Mesenteric fat pad (tissue), 1 donor: ENCODE results near the gene RUNX3. TPM values are rescaled to one million over a fixed set of nuclear protein-coding genes. Genes with fewer than 3 reads are reported as not detected.

Experiments
- DNase-seq: peaks from one replicate; pipeline ENCODE4 v3.0.0-alpha.2; 2020; ENCODE audit warnings: low spot score
- total RNA-seq: library from RNA; stranded (reverse); fragmentation: NEBNext Ultra II Directional; extraction: Animal tissue kit (Norgen Biotek cat#: 25700); gene quantifications from one replicate; pipeline ENCODE4 v1.2.1, GENCODE V29; 2021
- donor health status: DM: yes; HTN: yes; CAD: no.

Gene RUNX3
- total RNA-seq, 1 donor from 2014 or later: 3.4 TPM

DNA sequence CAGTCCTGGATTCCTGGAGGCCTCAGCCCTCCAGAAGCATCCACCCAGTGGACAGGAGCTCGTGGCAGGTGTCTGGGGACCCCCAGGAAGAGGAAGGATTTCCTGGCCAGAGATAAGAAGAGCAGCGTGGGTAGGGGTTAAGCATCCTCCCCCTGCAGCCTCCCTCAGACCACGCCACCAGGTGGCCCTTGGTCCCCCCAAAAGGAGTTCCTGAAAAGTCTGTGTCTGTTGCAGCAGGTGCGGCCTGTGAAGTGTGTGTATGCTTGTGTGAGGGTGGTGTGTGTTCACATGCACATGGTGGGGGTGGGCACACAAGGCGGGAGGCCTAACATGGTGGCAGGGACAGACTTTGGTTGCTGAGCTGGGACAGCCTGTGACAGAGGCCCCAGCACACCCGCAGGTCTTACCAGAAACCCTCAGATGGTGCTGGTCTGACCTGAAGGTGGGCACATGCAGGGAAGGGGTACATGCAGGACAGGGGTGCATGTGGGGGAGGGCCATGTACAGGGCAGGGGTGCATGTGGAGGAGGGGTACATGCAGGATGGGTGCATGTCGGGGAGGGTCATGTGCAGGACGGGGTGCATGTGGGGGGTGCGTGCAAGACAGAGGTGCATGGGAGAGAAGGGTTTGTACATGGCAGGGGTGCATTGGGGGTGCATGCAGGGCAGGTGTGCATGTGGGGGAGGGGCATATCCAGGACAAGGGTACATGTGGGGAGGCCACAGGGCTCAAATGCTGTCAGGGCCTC lies 18.2 kb upstream of the RUNX3 start:
- no peak for DNase-seq

DNA sequence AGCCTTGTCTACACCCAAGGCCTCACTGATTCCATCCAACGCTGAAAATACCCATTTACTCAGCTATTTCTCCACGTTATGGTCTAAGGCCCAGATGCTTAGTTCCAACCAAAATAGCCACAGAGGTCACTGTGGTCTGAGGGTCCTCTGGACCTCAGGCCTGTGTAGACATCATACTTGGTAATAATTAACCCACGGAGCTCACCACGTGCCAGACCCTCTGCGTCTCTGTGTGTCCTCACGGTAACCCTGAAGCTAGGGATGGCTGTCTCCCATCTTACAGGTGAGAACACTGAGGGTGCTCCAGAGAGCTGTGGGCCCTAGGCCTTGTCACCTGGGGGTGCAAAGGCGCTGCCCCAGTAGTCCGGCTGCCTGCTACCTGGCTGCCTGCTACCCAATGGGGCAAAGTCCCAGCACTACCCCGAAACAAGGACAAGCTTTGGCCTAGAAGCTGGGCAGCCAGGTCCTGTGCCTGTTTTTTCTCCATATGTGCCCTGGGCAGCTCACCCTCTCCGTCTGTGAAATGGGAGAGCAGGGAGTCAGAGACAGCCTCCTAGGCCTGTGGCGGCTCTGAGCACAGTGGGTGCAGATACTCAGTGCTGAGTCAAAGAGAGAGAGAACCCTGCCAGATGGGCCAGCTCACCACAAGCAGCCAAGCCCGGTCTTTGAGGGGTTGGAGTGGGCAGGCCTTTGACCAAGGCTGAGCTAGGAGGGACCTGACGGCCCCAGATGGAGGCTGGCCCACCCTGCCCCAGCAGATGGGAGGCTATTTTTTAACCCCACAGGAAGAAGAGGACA lies 17.0 kb upstream of the RUNX3 start:
- no peak for DNase-seq

DNA sequence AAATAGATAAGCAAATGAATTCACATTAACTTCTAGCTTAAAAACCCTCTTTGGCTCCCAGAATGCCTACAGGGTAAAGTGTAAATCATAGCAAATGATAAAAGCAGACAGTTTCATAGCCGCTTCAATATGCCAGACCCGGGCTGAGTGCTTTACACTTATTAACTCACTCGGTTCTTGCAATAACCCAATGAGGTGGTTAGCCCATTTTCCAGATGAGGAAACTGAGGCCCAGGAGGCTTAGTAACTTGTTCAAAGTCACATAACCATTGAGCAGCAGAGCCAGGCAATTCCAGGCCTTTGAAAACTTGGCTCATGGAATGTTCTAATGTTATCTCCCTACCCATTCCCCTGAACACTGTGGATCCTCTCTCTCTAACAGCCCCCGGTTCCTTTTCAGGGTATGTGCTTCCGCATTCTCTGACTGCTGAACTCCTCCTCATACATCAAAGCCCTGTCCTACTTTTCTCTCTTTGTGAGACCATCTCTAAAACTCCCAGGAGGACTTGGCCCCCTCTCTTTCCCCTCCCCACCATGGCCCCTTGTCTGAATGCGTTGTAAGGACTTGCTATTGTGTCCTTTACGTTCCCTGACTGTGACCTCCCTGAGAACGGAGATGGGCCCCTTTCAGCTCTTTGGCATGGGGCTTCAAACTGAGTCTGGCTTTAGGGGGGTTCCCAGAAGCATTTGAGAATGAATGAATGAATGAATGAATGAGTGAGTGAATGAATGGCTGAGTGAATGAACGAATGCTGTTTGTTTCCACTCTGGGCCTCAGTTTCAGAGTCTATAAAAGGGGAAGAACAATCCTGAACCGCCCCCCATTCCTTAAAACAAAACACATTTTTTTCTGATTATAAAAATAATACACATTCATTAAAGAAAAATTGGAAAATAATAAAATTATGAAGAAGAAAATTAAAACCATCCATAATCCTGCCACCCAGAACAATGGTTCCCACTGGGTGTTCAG lies 15.6 kb upstream of the RUNX3 start:
- no peak for DNase-seq

DNA sequence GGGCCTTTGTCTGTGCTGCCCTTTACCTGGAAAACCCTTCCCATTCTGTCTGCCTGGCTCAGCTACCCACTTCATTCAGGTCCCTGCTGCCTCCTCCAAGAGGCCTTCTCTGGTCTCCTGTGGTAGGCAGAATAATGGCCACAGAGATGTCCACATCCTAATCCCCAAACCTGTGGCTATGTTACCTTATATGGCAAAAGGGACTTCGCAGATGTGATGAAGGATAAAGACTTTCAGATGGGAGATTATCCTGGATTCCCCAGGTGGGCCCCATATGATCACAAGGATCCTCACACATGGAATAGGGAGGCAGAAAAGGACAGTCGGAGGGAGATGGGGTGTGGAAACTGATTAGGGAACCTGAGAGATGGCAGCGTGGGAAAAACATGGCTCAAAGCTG lies 14.2 kb upstream of the RUNX3 start:
- DNase-seq: no peak

DNA sequence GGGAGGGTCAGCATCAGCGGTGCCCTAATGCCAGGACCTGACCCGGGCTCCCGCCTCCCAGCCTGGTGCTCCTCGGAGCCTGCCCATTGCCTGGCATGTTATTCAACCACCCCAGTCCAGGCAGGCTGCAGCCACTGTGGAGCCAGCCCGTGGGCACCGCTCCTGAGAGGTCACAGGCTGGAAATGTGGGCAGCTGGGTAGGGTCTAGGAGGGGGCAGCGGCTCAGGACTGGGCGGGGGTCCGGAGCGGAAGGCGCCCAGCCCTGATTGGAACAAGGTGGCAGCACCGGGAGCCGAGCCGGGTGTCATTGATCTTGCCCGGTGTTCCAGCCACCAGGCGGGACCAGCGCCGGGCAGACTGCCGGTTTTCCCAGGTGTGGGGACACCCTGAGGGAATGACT lies 12.7 kb upstream of the RUNX3 start:
- no peak for DNase-seq

DNA sequence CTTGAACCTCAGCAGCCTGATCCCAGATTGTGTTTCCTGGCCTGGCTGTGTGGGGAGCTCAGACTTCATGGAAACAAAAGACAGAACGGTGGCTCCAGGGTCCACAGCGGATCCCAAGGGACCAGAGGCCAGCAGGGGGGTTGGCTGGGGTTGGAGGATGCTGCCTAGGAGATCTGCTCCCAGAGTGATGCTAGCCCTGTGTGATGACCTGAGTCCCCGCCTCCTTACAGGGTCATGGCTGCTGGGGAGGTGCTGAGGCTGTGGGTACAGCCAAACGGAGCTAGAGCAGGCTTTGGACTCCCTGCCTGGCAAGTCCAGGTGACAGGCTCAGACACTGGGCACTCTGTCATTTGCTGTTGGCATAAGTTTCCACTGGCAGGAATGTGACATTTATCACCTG lies 11.5 kb upstream of the RUNX3 start:
- DNase-seq: no peak

DNA sequence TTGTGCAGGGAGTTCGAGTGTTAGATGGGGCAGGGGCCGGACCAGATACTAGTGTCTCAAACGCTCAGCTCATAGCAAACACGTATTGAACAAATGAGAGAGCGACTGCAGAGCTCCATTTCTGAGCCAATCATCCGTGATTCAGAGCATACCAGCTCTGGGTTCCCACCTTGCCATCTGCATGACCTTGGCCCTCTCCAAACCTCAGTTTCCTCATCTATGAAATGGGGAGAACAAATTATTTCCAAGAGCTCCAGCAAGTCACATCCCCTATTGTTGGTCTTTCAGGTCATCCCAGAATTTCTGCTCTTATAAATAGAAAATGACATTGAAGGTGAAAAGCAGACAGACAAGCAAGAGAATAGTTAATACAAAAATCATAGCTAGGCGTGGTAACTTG lies 10.2 kb upstream of the RUNX3 start:
- no peak for DNase-seq

DNA sequence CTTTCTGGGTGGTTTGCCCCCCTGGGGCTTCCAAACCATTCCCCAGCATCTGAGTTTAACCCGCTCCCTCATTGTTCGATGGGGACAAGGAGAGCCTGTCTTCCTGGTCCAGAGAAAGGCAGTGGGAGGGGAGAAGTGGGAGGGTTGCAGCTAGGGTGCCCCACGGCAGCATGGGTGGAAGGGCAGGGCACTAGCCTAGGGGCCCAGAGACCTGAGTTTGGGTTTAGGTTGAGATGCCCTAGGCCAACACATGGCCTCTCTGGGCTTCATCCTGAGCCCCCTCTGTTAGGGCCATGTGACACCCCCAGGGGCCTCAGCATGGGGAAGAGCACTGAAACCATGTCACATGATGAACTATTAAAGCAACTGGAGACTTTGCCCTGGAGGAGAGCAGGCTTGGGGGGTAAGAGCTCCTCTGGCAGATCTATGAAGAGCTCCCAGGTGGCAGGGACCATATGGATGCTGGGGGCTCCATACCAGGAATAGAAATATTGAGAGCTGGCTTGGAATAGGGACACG lies 9.7 kb upstream of the RUNX3 start:
- no peak for DNase-seq

DNA sequence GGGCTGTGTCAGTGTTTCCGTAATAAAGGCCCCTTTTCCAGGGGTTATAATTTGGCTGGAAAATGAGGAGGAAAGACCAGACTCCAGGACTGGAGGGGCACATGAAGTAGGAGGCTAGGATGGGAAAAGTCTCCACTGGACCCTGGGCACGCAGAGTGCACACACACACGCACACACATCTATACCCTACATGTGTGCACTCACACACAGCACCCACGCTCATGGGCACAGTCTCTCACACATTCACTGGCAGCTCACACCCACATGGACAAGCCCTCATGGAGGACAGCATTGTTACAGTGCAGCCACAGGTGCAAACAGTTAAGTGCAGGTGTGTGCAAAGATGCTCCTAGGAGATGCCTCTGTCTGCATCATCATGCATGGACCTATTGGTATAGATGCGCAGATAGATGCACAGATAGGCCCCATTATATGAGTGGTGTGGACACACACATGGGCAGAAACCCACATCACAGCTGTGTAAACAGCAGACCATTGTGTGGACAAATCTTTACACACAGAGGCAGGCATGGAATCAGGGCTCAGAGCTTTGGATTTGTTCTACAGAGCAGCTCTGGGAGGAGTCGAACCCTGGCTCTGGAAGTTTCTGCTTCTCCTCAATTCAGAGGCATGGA lies 9.1 kb upstream of the RUNX3 start:
- DNase-seq: no peak

DNA sequence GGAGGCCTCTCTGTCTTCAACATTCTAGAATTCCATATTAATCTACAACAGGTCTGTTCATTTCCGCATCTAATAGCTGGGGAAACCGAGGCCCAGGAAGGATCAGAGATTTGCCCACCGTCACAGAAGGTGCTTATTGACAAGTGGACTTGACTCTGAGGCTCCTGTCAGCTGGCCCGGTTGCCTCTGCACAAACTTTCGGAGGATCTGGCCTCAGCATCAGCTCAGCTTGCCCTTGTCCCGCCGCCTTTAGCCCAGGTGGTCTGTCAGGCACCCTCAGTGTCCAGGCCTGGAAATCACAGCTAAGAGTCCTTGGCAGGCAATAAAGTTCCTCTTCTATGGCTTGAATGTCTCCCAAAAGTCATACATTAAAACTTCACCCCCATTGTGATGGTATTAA lies 8.2 kb upstream of the RUNX3 start:
- DNase-seq: no peak

DNA sequence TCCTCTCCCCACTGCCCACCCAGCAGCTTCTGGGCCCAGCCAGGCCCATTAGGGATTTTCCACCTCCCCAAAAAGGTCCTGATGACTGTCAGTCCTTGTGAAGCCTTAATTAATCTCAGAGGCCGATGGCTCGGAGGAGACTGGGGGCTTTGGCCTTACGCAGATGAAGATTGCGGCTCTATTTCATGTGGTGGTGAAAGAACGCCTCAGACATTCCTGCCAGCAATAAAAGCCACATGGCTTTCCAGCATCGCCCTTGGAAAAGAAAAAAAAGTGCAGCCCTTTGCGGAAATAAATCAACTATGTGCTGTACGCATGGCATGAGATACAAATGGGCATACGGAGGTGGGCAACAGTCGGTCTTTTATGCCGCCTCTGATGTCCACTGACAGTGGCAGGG lies 6.6 kb upstream of the RUNX3 start:
- DNase-seq: no peak

DNA sequence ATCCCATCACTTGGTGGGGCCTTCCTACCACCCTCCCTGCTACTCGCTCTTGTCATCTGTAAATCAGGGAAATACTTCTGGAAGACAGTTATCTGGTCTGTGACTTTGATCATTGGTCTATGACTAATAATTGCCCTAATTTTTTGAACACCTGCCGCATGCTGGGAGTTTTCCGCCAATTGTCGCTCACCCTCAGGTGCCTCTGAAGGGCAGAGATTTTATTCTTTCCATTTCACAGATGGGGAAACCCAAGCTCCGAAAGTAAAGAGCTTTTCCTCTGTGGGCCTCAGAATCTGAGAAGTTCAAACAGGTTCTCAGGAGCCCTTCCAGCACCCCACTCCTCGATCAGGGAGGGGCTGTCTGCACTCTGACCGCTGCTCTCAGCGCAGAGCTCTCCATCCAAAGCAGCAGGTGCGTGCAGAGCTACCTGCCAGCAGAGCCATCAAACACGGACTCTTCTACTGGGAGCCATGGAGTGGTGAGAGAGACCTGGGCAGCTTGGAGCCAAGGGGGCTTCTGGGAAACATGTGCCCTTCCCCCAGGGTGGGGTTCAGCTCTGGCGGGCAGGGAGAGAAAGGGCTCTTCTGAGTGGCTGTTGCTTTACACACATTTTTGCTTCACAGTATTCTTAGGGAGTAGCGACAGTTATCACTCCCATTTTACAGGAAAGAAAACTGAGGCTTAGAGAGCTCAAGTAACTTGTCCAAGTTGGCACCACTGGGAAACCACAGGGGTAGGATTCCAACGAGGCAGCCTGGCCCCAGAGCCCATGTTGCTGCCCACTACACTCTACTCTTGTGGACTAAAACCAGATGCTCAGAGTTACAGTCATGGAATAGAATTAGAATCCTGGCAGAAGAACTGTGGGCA lies 5.8 kb upstream of the RUNX3 start:
- no peak for DNase-seq

DNA sequence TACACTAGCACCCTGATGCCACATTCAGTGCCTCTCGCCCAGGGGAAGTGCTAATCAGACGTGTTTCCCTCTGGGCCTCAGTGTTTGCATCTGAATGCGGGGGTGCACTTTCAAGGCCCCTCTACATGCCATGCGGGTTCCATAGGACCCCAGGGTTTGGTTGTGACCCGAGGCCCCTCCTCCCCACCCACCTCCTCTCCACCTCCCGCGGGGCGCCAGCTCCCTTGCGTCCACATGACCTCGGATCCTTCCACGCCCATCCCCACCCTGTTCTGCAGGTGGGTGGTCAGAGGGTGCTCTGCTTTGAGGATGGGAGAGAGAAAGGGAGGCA lies 5.1 kb upstream of the RUNX3 start:
- DNase-seq: no peak

DNA sequence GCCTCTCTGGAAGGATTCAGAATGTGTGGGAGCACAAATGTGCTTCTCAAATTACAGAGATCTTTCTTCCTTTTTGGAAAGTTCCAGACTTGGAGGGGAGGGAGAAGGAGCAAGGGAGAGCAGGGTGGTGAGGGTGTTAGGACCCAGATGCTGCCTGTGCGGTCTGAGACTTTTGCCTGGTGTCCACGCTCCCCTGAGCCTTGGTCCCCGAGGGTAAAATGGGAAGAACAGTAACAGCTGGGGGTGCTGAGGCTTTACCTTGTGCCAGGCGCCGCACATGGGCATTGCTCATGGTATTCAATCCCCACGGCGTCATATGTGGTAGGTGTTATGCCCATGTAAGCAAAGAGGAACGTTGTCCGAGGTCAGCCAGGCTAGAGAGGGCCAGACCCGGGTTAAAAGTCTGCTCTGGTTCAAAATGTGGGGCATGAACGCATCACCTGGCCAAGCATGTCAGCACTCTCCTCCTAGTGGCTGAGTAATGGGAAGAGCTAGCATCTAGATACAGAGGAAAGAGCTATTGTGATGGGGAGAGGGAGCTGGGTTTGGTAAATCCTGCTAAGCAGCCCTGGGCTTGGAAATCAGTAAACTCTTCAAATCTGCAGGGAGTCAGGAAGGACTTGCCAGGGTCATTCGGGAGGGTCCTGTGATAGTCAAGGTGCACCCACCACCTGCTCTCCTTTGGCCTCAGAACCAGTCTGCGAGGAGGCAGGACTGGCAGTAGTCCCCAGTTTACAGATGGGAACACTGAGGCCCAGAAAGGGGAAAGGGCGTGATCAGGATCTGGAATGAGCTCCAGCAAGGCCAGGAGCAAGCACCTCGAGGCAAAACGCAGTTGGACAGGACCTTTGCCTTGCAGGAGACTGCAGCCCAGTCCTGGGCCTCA lies 4.5 kb upstream of the RUNX3 start:
- DNase-seq: no peak

DNA sequence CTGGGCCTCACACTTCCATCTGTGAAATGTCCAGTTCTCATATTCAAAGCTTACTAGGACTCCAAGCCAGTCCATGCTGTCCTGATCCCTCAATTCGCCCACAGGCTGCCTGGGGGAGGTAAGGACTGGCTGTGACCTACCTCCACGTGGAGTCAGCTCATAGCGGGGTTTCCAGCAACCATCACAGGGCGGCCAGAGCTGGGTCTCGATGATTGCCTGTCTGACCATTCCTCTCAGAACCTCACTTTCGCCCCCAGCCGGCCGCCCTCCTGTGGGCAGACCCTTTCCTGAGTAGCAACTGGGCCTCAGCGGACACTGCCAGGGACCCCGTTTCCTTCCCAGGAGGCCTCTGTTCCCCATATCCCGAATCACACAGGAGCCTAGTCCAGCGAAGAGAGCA lies 3.4 kb upstream of the RUNX3 start:
- no peak for DNase-seq

DNA sequence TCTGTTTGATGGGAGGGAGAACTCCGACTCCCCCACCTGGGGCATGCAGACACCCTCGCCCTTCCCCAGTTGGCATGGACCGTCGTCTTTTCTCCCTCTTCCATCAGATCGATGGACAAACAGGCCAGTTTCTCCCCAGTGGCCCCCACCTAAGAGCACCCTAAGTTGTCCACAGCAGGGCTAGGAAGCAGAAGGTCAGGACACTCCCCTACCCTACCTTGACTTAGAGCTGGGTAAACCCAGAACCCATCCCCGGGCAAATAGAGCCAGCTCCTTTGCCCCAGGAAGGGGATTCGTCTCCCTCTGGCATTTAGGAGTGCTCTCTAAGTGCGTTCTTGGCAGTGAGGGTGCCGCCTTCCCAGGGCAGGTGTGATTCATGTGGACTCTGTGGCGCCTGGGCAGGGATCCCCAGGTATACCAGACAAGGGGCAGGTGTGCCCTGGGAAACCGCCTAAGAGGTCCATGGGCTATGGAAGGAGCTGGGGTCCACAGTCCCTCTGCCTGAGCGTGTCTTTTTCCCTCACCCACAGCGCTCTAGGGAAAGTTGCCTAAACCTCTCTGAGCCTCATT lies 2.7 kb upstream of the RUNX3 start:
- DNase-seq: no peak

DNA sequence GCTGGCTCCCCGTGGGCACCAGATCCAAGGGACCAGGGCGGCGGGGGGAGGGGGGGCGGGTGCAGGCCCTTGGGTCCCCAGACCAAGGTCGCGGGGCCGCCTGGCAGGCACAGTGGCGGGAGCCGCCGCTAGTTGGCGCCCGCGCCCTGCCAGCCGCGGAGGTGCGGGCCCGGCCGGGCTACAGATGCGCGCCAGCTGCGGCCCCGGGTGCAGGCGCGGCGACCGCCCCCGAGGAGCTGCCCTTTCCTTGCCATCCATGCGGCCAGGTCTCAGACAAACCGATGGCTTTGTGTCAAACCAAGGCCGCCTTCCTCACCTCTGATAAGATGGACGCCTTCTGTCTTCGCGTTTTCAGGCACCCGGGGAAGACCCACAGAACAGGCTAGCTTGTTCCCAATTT lies 2.2 kb upstream of the RUNX3 start:
- no peak for DNase-seq

DNA sequence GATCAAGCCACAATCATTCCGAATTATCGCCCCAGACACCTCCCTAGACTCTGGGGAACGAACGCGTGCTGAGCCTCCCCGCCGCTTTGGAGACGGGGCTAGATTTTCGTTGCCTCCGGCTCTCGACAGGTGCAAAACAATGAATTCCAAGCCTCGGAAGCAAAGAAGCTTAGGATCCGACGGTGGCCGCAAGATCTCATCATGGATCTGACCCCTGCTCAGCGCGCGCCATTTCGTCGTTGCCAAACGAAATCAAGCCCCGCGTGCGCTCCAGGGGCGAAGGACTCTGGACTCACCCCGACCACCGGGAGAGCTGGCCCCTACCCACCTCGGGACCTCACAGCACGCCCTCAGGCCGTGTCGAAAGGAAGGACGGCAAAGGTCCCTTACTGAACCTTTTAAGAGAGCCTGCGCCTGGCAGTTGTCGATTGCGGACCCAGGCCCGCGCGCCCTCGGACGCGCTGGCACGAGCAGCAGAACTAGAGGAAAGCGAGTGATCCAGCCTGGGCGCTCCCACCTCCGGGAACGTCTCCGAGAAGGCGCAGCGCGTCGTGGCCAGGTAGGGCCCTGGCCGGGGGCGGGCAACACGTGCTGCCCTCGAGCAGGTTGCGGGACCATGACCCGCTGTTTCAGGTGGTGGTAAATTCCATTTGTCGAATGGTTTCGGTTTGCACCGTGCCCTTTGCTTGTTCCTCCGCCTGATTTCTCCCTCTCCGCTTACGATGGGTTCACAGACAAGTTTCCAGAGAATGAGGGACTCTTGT lies 1.6 kb upstream of the RUNX3 start:
- no peak for DNase-seq
